Activated CD8-positive, alpha-beta memory T cell treated with anti-CD3 and anti-CD28 coated beads, Interleukin-2, amount 50 U/mL, for 24 hours (primary cell): Measurements from ENCODE around the gene GTF3C5.
"Not testable (repeated sequence)": the region's sequence is repeated elsewhere in the genome, so short reads cannot be mapped to it uniquely, and the experiment has no call there.

Experiments used
- DNase-seq: peaks from one replicate; pipeline ENCODE4 v3.0.0-alpha.2; 2020; ENCODE audit errors: extremely low read depth

The GTF3C5 gene

GRCh38 chr9:133029994-133030316 lies 842 bp upstream of the GTF3C5 start:
- no peak for DNase-seq

- DNase-seq = no peak
These were observed 279 bp downstream of the GTF3C5 start for GRCh38 chr9:133031130-133031422.

- DNase-seq = no peak
These were observed 707 bp downstream of the GTF3C5 start for GRCh38 chr9:133031496-133031911.

DNA sequence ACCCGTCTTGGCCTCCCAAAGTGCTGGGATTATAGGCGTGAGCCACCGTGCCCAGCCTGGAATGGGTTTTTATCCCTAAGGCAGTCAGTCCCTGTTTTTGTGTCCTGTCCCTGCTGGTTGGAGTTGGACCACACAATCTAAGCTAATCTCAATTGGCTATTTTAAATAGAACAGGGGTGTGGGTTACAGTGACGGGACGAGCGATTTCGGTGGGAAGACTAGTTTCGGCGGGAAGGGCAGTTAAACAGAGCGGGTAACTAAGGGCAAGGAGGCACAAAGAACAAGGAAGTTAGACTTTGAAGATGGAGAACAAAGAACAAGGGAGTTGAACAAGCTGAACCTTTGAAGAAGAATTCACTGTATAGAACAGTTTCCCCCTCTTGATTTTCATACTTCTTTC lies 1.4 kb downstream of the GTF3C5 start:
- DNase-seq = no peak

DNA sequence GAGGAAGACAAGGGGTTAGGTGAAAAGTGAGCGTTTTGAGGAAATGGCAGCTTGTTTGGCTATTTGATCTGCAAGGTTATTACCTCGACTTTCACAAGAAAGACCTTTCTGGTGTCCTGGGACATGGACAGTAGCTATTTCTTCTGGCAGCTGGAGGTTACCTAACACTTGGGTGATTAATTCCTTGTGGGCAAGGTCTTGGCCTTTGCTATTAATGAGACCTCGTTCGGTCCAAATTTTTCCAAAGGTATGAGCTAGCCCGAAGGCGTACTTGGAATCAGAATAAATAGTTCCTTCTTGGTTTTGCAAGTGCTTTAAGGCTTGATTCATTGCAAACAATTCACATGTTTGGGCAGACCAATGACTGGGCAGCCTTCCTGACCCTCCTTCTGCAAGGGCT lies 4.9 kb downstream of the GTF3C5 start:
- no peak for DNase-seq

- no peak for DNase-seq
These were observed 7.1 kb downstream of the GTF3C5 start for GRCh38 chr9:133037775-133038515.

GRCh38 chr9:133040892-133041479 lies 10.2 kb downstream of the GTF3C5 start:
- not testable (repeated sequence) for DNase-seq

- DNase-seq = no peak
These were observed 11.2 kb downstream of the GTF3C5 start for GRCh38 chr9:133041958-133042357.

GRCh38 chr9:133042676-133043075 lies 11.9 kb downstream of the GTF3C5 start:
- DNase-seq = no peak

- DNase-seq = no peak
These were observed 12.7 kb downstream of the GTF3C5 start for GRCh38 chr9:133043449-133044035.

- DNase-seq = no peak
These were observed 13.3 kb downstream of the GTF3C5 start for GRCh38 chr9:133044125-133044524.

GRCh38 chr9:133044661-133045060 lies 13.9 kb downstream of the GTF3C5 start:
- DNase-seq = no peak

DNA sequence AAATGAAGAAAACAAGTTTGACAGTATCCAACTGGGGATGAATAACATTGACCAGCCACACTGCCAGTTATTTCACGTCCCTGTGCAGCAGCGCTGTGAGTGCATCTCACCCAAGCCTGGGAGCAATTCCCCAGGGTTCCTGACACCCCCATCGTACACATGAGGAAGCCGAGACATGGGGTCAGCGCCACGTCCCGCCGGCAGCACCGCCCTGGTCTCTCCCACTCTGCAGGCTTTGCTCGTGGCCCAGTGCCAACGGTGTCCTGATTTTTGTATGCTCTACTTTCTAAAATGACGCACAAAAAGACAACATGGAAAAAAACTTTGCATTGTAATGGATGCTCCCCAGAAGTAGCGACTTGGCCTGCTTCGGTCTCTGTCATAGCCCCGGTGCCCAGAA lies 14.3 kb downstream of the GTF3C5 start:
- no peak for DNase-seq

DNA sequence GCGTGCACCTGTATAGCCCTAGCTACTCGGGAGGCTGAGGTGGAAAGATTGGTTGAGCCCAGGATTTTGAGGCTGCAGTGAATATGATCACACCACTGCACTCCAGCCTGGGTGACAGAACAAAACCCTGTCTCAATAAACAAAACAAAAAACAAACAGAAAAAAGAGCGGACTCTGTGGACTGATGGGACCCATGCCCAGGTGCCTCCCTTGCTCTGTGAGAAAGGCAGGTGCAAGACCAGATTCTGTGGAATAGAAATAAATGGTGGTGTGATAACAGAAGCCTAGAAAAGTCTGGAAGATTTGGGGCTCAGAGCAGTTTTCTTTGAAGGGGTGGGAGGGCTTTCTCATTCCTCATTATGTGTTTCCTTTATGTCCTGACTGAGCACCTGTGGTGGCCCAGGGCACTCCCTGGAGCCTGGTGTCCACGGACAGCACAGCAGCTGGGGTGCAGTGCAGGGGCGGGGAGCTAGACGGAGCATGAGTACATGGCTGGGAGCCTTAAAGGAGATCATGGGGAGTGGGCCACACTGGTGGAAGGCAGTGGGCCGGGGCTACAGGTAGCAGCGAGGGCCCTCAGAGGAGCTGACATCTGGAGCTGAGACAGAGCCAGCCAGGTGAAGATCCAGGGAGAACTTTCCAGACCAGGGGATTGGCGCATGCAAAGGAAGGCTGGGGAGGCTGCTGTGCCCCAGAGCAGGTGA lies 15.6 kb downstream of the GTF3C5 start:
- DNase-seq = no peak

- no peak for DNase-seq
These were observed 16.1 kb downstream of the GTF3C5 start for GRCh38 chr9:133046900-133047295.

DNA sequence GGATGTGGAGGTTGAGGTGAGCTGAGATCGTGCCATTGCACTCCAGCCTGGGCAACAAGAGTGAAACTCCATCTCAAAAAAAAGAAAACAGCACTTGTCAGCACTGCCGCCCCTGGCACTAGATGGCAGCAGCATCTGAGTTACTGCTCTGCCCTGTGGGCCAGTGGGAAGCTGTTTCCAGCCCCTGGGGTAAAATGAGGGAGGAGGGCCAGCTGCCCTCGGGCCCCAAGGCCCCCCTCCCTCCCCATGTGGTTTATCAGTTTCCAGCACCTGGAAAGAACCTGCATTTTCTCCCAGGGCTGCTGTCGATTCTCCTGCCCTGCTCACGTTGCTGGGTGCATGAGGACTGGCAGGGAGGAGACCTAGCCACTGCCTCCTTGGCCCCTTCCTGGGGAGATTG lies 17.8 kb downstream of the GTF3C5 start:
- DNase-seq = no peak

DNA sequence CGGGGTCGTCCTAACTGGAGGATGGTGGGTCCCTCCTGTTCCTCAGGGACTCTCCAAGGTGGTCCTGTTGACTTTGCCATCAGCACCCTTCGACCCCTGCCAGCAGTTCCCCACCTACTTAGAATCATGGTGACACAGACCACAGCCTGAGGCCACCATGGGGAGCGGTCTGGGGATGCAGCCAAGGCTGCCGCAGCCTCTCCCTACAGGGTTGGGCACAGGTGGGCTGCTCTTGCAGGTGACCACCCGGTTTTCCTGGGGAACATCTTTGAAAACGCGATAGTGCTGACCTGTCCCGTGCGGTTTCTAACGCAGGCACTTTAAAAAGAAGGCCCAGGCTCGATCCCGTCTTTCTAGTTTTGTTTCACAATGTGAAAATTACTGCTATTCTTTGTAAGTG lies 18.2 kb downstream of the GTF3C5 start:
- no peak for DNase-seq

GRCh38 chr9:133050142-133050541 lies 19.3 kb downstream of the GTF3C5 start:
- DNase-seq = no peak

- no peak for DNase-seq
These were observed 20.0 kb downstream of the GTF3C5 start for GRCh38 chr9:133050781-133051180.

GRCh38 chr9:133051281-133051900 lies 20.6 kb downstream of the GTF3C5 start:
- DNase-seq = no peak

GRCh38 chr9:133051966-133052539 lies 21.3 kb downstream of the GTF3C5 start:
- DNase-seq = no peak

GRCh38 chr9:133054194-133054890 lies 23.5 kb downstream of the GTF3C5 start:
- DNase-seq = no peak
